ENCODE results near the gene TMEM9. TPM values are rescaled to one million over a fixed set of nuclear protein-coding genes. Genes with fewer than 3 reads are reported as not detected.

The TMEM9 gene
- polyA plus RNA-seq, 1 experiment = 171 TPM

DNA sequence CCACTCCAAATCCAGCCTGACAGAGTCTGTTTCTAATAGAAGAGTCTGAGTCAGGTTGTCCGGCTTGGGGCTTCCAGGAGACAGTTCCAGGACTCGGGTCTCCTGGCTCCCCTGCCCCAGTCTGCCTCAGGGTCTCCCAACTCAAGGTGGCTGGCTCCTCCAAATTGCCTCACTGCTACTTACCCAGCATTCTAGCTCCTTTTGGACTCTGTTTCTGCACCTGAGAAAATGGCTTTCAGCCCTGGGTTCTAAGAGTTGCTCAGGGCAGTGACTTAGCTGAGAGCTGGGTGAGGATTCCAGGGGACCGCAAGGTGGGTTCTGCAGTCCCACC lies 30.8 kb upstream of the TMEM9 start:
- DNase-seq (ENCODE audit: low read depth) = no peak
- Histone ChIP-seq H3K36me3 (ENCODE audit: control insufficient read depth, insufficient read depth, low read length) (no peaks in the 10 kb centered on the region), H3K27me3 (ENCODE audit: control insufficient read depth, insufficient read depth, low read length) (no peaks in the 10 kb centered on the region; the same call in none of the 2 replicates), H3K4me3 (ENCODE audit: low read depth, low read length) (no peak overlapping the region)
- CTCF ChIA-PET = interaction anchor here (0.7 to 2.1 kb wide), 8 partner anchors 8 to 213 kb away, joined by 3 to 7 read pairs (median 4); no protein-coding TSS in a partner anchor
- POLR2A ChIA-PET = no interaction called here
- TF ChIP-seq, protein P1, sequence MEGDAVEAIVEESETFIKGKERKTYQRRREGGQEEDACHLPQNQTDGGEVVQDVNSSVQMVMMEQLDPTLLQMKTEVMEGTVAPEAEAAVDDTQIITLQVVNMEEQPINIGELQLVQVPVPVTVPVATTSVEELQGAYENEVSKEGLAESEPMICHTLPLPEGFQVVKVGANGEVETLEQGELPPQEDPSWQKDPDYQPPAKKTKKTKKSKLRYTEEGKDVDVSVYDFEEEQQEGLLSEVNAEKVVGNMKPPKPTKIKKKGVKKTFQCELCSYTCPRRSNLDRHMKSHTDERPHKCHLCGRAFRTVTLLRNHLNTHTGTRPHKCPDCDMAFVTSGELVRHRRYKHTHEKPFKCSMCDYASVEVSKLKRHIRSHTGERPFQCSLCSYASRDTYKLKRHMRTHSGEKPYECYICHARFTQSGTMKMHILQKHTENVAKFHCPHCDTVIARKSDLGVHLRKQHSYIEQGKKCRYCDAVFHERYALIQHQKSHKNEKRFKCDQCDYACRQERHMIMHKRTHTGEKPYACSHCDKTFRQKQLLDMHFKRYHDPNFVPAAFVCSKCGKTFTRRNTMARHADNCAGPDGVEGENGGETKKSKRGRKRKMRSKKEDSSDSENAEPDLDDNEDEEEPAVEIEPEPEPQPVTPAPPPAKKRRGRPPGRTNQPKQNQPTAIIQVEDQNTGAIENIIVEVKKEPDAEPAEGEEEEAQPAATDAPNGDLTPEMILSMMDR (IDR thresholded peaks at IDR 0.05; ENCODE audit: insufficient read depth, low read depth, low read length) = no peak

DNA sequence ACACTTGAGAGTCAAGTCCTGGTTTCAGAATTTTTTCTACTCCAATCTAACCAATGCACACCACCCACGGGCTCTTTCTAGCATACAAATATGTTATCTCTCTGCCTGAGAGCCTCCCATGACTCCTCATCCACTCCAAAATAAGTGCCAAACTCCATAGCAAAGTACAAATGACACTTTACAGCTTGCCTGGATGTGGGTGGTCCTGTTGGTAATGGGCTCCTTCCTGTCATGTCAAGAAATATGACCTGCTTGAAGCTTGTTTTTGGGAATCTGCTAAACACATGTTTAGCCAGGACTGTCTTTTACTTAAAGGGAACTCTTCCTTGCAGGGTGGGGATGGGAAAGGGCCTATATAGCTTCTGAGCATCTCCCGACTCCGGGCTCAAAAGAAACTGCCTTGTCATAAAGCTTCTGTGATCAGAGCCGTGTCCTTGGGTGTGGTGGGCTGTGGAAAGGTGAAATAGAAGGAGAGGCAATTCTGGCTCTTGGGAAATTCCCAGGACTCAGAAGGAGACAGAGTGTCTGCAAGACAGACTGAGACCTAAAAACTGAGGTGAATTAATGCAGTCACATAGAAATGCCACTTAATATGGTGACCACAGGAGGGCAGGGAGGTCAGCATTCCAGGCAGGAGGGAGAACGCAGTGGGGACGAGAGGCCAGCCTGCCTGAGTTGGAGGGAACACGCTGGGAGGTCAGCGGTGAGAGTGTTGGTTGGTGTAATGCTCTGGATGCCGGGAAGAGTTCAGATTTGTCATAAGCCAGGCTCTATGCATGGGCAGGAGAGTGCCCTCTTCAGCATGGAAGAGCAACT lies 30.2 kb upstream of the TMEM9 start:
- peak; percentile 54 for DNase-seq (ENCODE audit: low read depth)
- TF ChIP-seq, protein P1 (IDR thresholded peaks at IDR 0.05; ENCODE audit: insufficient read depth, low read depth, low read length) = peak; percentile 87
- POLR2A ChIA-PET = no interaction called here

DNA sequence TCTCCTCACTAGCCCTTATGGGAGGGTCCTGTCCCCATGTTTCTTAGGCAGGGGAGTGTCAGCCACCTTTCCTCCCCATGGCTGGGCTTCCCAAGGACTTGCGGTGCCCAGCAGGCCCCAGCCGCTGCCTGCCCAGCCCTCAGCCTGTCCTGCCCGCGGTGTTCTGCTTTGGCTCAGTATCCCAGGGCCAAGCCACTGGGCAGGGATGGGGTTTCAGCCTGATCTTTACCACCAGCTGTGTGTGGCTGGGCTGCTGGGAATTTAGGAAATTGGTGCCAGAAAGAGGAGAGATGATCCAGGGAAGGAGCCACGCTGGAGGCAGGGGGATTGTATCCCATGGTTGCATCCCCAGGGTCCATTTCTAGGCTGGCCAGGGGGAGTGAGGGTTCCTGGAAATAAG lies 29.5 kb upstream of the TMEM9 start:
- POLR2A ChIA-PET = no interaction called here
- no peaks in the 10 kb centered on the region for H3K36me3 ChIP-seq (ENCODE audit: control insufficient read depth, insufficient read depth, low read length)
- CTCF ChIA-PET = interaction anchor here (0.8 to 2.1 kb wide), 6 partner anchors 12 to 98 kb away, joined by 3 to 10 read pairs (median 3); partner anchors contain the start of gene TMEM9
- TF ChIP-seq, protein P1 (IDR thresholded peaks at IDR 0.05; ENCODE audit: insufficient read depth, low read depth, low read length) = no peak
- no peak overlapping the region for H3K4me3 ChIP-seq (ENCODE audit: low read depth, low read length)
- DNase-seq (ENCODE audit: low read depth) = no peak
- no peaks in the 10 kb centered on the region; the same call in none of the 2 replicates for H3K27me3 ChIP-seq (ENCODE audit: control insufficient read depth, insufficient read depth, low read length)

More for the DNA sequence above, 30.2 kb upstream of the TMEM9 start:
- CTCF ChIA-PET = interaction anchor here (0.7 to 2.1 kb wide), 11 partner anchors 12 to 99 kb away, joined by 3 to 10 read pairs (median 3); partner anchors contain the start of gene TMEM9
- no peak overlapping the region for H3K4me3 ChIP-seq (ENCODE audit: low read depth, low read length)
- H3K36me3 ChIP-seq (ENCODE audit: control insufficient read depth, insufficient read depth, low read length) = no peaks in the 10 kb centered on the region
- no peaks in the 10 kb centered on the region; the same call in none of the 2 replicates for H3K27me3 ChIP-seq (ENCODE audit: control insufficient read depth, insufficient read depth, low read length)

DNA sequence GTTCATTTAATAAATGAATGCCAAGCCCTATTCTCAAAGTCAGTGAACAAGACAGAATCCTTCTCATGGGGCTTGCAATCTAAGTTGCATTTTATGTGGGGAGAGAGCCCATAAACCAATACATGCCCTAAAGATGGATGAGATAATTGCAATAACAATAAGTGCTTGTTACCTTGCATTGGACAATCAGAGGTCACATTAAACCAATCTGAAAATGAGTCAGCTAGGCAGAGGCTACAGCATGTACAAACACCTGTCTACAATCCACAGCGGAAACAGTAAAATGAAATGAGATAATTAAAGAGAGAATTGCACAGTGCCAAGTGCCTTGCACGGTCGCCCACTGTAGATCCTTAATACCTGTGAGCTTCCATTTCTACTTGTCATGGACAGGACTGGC lies 28.9 kb upstream of the TMEM9 start:
- DNase-seq (ENCODE audit: low read depth) = no peak
- no peaks in the 10 kb centered on the region; the same call in none of the 2 replicates for H3K27me3 ChIP-seq (ENCODE audit: control insufficient read depth, insufficient read depth, low read length)
- POLR2A ChIA-PET = no interaction called here
- H3K36me3 ChIP-seq (ENCODE audit: control insufficient read depth, insufficient read depth, low read length) = no peaks in the 10 kb centered on the region
- CTCF ChIA-PET = interaction anchor here (1.7 to 2.1 kb wide), 2 partner anchors 41 to 97 kb away, joined by 7 to 10 read pairs; no protein-coding TSS in a partner anchor
- H3K4me3 ChIP-seq (ENCODE audit: low read depth, low read length) = no peak overlapping the region
- TF ChIP-seq, protein P1 (IDR thresholded peaks at IDR 0.05; ENCODE audit: insufficient read depth, low read depth, low read length) = no peak

- CTCF ChIA-PET = interaction anchor here (0.6 kb wide), 1 partner anchor 11 kb away, joined by 3 read pairs; no protein-coding TSS in a partner anchor
- TF ChIP-seq, protein P1 (IDR thresholded peaks at IDR 0.05; ENCODE audit: insufficient read depth, low read depth, low read length) = no peak
- Histone ChIP-seq H3K36me3 (ENCODE audit: control insufficient read depth, insufficient read depth, low read length) (no peaks in the 10 kb centered on the region), H3K27me3 (ENCODE audit: control insufficient read depth, insufficient read depth, low read length) (no peaks in the 10 kb centered on the region; the same call in 1 of the 2 replicates), H3K4me3 (ENCODE audit: low read depth, low read length) (no peak overlapping the region)
- DNase-seq (ENCODE audit: low read depth) = no peak
- POLR2A ChIA-PET = interaction anchor here (0.6 kb wide), 1 partner anchor 83 kb away, joined by 3 read pairs; no protein-coding TSS in a partner anchor
Measured at GRCh38 chr1:201181726-201182125, 27.5 kb upstream of the TMEM9 start.
